Transverse colon (tissue), 4 donors: ENCODE results near the gene NFKBIZ.
A peak's percentile ranks its signal among the peaks of the same experiment; 100 is the strongest.

ENCODE experiments used
- CTCF ChIP-seq, 5 experiments: fragments of 200-600 bp in 3 of 5; fragments of 450-650 bp in 2 of 5; sonication (generic) in 3 of 5; IDR thresholded peaks; 1 replicate in 2 of 5; 2 replicates in 3 of 5; pipeline ENCODE4 v1.5.1; 2016 to 2017; ENCODE audit warnings: antibody characterized with exemption in 5 of 5, inconsistent platforms in 3 of 5, mild to moderate bottlenecking in 2 of 5, moderate library complexity in 1 of 5
- POLR2A ChIP-seq: fragments of 450-650 bp; IDR thresholded peaks from one replicate; pipeline ENCODE4 v1.6.1; 2016; ENCODE audit warnings: antibody characterized with exemption, mild to moderate bottlenecking, moderate library complexity
- POLR2AphosphoS5 ChIP-seq, 3 donors: sonication (generic); formaldehyde crosslinking; IDR thresholded peaks; one replicate each; pipeline ENCODE4 v1.6.1; 2016; ENCODE audit warnings: antibody characterized with exemption in 3 of 3

DNA sequence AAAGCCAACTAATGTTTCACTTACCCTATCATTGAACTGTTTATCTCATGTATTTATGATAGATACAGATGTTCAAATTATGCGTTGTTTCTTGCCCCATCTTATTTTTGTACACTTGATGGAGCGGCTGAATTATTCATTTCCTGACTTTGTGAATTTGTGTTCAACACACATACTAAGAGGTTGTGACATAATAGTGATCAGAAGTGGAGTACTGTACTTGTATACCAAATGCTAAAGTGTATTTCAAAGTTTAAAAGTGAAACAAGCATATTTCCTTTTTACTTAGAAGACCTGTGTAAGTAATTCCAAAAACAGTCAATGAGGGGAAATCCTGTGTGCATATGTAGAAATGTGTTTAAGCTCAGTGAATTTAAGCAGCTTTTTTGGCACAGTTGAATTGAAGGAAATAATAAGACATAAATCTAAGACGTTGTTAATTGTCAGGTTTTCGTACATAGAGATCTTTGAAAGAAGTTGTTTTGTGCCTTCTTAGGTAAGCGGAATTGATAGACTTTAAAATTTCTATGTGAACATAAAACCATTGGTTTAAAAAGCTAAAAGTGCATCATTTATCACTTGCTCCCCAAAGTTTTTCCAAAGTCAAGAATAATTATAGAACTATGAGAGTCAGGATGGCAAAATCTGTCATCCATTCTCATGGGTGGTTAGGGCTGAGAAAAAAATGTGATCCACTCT is 1.9 kb downstream of the NFKBIZ start:
- TF ChIP-seq CTCF (IDR thresholded peaks at IDR 0.05) (no peak), POLR2AphosphoS5 (IDR thresholded peaks at IDR 0.05) (peak in 1 of 3 donors; percentile 21), POLR2A (no peak)
